ENCODE results near the gene RPL22. TPM values are rescaled to one million over a fixed set of nuclear protein-coding genes. Genes with fewer than 3 reads are reported as not detected.

The RPL22 gene
- total and polyA plus RNA-seq, 8 donors: 186 to 378 (median 234) TPM

DNA sequence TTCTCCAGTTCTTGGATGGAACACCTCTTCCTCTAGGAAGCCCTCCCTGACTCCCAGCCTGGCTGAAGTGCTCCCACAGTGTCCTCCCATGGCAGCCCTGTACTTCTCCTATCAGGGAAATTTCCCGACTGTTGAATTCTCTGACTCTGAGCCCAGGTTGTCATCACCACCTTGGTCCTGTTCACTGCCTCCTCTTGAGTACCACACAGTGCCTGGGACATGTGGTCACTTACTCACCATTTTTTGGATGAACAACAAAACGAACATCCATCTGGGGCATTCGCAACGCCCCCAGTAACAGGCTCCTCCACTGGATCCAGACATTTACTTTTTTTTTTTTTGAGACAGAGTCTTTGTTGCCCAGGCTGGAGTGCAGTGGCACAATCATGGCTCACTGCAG lies 56.7 kb downstream of the RPL22 start:
- ATAC-seq (no peak), FAIRE-seq (no peak), DNase-seq (no peak)
- no peaks in the 10 kb centered on the region for H3K4me1 ChIP-seq
- no peaks in the 10 kb centered on the region for H3K36me3 ChIP-seq
- H3K27ac ChIP-seq: no peak overlapping the region
- peaks cover 0 to 3% (median 0%) of the 10 kb centered on the region in 4 donors for H3K27me3 ChIP-seq
- TF ChIP-seq, protein P1, sequence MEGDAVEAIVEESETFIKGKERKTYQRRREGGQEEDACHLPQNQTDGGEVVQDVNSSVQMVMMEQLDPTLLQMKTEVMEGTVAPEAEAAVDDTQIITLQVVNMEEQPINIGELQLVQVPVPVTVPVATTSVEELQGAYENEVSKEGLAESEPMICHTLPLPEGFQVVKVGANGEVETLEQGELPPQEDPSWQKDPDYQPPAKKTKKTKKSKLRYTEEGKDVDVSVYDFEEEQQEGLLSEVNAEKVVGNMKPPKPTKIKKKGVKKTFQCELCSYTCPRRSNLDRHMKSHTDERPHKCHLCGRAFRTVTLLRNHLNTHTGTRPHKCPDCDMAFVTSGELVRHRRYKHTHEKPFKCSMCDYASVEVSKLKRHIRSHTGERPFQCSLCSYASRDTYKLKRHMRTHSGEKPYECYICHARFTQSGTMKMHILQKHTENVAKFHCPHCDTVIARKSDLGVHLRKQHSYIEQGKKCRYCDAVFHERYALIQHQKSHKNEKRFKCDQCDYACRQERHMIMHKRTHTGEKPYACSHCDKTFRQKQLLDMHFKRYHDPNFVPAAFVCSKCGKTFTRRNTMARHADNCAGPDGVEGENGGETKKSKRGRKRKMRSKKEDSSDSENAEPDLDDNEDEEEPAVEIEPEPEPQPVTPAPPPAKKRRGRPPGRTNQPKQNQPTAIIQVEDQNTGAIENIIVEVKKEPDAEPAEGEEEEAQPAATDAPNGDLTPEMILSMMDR (IDR thresholded peaks at IDR 0.05): no peak
- intact Hi-C loops (cut with DNase I): no loop called here
- no peaks in the 10 kb centered on the region for H3K9me3 ChIP-seq
- WGBS, 2 donors: 55 to 67% methylated on average over 4 of the region's 4 CpGs
- no peak overlapping the region for H3K4me3 ChIP-seq

DNA sequence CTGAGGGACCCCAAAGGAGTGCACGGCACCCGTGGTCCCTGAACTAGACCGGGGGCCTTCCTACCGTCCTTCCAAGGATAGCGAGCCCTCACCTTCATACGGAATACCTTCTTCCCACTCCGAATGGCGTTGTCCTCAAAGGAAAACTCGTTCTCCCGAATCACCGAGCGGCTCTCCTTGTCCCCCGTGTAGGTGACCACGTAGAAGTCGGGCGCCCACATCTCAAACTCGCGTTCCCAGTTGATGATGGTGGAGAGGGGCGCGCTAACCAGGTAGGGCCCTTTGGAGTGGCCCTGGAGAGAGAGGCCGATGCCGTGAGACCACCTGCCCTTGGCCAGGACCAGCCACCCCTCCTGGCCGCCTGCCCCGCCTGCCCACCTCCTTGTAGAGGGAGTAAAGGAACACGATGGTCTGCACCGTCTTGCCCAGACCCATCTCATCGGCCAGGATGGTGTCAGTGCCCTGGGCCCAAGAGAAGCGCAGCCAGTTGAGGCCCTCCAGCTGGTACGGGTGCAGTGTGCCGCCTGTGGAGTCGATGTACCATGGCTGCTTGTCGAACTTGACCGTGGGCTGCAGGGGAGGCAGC lies 57.3 kb downstream of the RPL22 start:
- intact Hi-C loops (cut with DNase I): no loop called here
- H3K36me3 ChIP-seq: no peaks in the 10 kb centered on the region
- H3K4me3 ChIP-seq: no peak overlapping the region
- no peaks in the 10 kb centered on the region for H3K9me3 ChIP-seq
- H3K4me1 ChIP-seq: no peaks in the 10 kb centered on the region
- H3K27ac ChIP-seq: no peak overlapping the region
- WGBS, 2 donors: 79 to 89% methylated on average over 33 of the region's 33 CpGs
- FAIRE-seq: no peak
- peaks cover 0 to 3% (median 0%) of the 10 kb centered on the region in 4 donors for H3K27me3 ChIP-seq
- TF ChIP-seq, protein P1 (IDR thresholded peaks at IDR 0.05): no peak
- DNase-seq: peak in 1 of 6 donors; percentile 45
- ATAC-seq: no peak

DNA sequence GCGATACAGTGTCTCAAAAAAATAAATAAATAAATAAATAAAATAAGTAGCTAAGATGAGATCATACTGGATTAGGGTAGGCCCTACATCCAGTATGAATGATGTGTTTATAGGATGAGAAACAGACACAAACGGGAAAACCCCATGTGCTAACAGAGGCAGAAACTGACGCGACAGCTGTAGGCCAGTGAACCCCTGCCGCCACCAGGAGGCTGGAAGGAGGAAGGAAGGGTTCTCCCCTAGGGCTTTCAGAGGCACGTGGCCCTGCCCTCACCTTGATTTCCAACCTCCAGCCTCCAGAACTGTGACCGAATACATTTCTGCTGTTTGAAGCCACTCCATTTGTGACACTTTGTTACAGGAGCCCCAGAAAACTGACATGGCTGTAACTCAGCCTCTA lies 57.8 kb downstream of the RPL22 start:
- FAIRE-seq (no peak), DNase-seq (peak in 1 of 6 donors; percentile 17), ATAC-seq (no peak)
- peaks cover 0 to under 1% (median 0%) of the 10 kb centered on the region in 4 donors for H3K27me3 ChIP-seq
- H3K27ac ChIP-seq: no peak overlapping the region
- H3K4me3 ChIP-seq: no peak overlapping the region
- TF ChIP-seq, protein P1 (IDR thresholded peaks at IDR 0.05): no peak
- 42 to 47% methylated on average over 7 of the region's 7 CpGs for WGBS, 2 donors
- no peaks in the 10 kb centered on the region for H3K36me3 ChIP-seq
- no peaks in the 10 kb centered on the region for H3K9me3 ChIP-seq
- intact Hi-C loops (cut with DNase I): no loop called here
- no peaks in the 10 kb centered on the region for H3K4me1 ChIP-seq

DNA sequence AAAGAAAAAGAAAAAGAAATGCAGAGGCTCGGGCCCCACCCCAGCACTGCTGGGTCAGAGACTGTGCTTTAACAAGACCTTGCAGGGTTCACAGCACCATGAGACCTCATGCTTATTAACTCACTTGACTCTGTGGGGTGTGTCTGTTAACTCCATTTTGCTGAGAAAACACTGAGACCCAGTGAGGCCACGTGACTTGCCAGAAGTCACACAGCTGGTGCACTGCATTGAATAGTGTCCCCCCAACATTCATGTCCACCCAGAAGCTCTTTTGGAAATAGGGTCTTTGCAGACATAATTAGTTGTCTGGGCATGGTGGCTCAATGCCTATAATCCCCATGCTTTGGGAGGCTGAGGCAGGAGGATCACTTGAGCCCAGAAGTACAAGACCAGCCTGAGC lies 59.0 kb downstream of the RPL22 start:
- Histone ChIP-seq H3K27ac (no peak overlapping the region), H3K4me1 (no peaks in the 10 kb centered on the region), H3K4me3 (no peak overlapping the region), H3K9me3 (no peaks in the 10 kb centered on the region), H3K27me3 (no peaks in the 10 kb centered on the region), H3K36me3 (no peaks in the 10 kb centered on the region)
- 70 to 75% methylated on average over 2 of the region's 2 CpGs for WGBS, 2 donors
- TF ChIP-seq, protein P1 (IDR thresholded peaks at IDR 0.05): no peak
- DNase-seq (peak in 1 of 6 donors; percentile 2), ATAC-seq (no peak), FAIRE-seq (no peak)
- intact Hi-C loops (cut with DNase I): no loop called here

DNA sequence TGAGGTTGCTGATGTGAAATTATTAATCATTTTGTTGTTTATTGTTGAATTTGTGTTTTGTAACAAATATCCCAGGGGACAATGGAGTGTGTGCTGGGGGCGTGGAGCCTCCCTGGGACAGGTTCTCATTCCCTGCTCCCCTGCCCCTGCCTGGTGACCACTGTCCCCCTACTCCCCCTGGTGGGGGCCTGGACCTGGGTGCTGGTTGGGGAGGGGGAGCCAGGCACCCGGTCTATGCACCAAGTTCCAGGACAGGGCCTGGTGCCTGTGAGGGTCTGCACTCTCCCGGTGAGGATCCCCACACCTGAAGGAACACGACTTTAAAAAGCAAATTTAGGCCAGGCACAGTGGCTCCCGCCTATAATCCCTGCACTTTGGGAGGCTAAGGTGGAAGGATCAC lies 61.6 kb downstream of the RPL22 start:
- ATAC-seq (no peak), DNase-seq (peak in 2 of 6 donors; percentile 24 to 39), FAIRE-seq (no peak)
- WGBS, 2 donors: 39 to 55% methylated on average over 5 of the region's 5 CpGs
- Histone ChIP-seq H3K4me3 (no peak overlapping the region), H3K4me1 (no peaks in the 10 kb centered on the region), H3K27ac (no peak overlapping the region), H3K9me3 (no peaks in the 10 kb centered on the region), H3K27me3 (no peaks in the 10 kb centered on the region), H3K36me3 (no peaks in the 10 kb centered on the region)
- intact Hi-C loops (cut with DNase I): no loop called here
- TF ChIP-seq, protein P1 (IDR thresholded peaks at IDR 0.05): no peak

Measured in pancreas (tissue), 10 donors.